Heart right ventricle (tissue), 16 donors: ENCODE data around the gene TSPAN5. TPM values are rescaled to one million over a fixed set of nuclear protein-coding genes. Genes with fewer than 3 reads are reported as not detected.

ENCODE experiments used
- ATAC-seq, 8 donors: fragments of 200-7000 bp; cut with Tn5 transposase; one replicate each; pipeline ENCODE4 v1.9.1; 2020; ENCODE audit warnings: mild to moderate bottlenecking in 8 of 8, moderate library complexity in 8 of 8, moderate number of reproducible peaks in 1 of 8
- DNase-seq, 2 donors: peaks; one replicate each; pipeline ENCODE4 v3.0.0-alpha.2; 2020
- H3K27ac ChIP-seq, 10 donors: fragments of 200-600 bp; sonication (generic) in 2 of 10; one replicate each; pipeline versions ENCODE4 v1.5.0 to v1.8.0; 2020 to 2022; ENCODE audit warnings: mild to moderate bottlenecking in 3 of 10
- H3K27me3 ChIP-seq, 7 donors: fragments of 200-600 bp; one replicate each; pipeline ENCODE4 v1.8.0; 2021 to 2022; ENCODE audit warnings: mild to moderate bottlenecking in 2 of 7
- H3K36me3 ChIP-seq, 9 donors: fragments of 200-600 bp; sonication (generic) in 1 of 9; one replicate each; pipeline versions ENCODE4 v1.5.0 to v1.8.0; 2020 to 2022; ENCODE audit warnings: mild to moderate bottlenecking in 2 of 9
- H3K4me1 ChIP-seq, 9 donors: fragments of 200-600 bp; sonication (generic) in 1 of 9; one replicate each; pipeline versions ENCODE4 v1.5.0 to v1.8.0; 2020 to 2022; ENCODE audit warnings: mild to moderate bottlenecking in 4 of 9
- H3K4me3 ChIP-seq, 10 donors: fragments of 200-600 bp; sonication (generic) in 2 of 10; one replicate each; pipeline versions ENCODE4 v1.5.0 to v1.8.0; 2020 to 2022; ENCODE audit warnings: mild to moderate bottlenecking in 7 of 10, moderate library complexity in 2 of 10
- H3K9me3 ChIP-seq, 11 donors: fragments of 200-600 bp in 10 of 11; sonication (generic) in 2 of 11; one replicate each; pipeline versions ENCODE4 v1.5.0 to v1.8.0; 2013 to 2022; ENCODE audit warnings: mild to moderate bottlenecking in 2 of 11, control low read depth in 1 of 11, moderate library complexity in 1 of 11
- CTCF ChIP-seq, 9 donors: fragments of 200-600 bp; sonication (generic) in 2 of 9; IDR thresholded peaks; one replicate each; pipeline versions ENCODE4 v1.5.0 to v1.8.0; 2021 to 2022; ENCODE audit warnings: antibody characterized with exemption in 9 of 9, mild to moderate bottlenecking in 5 of 9, moderate library complexity in 1 of 9
- WGBS, 2 donors: extraction: QIAGEN DNeasy Blood & Tissue Kit; methylation state at CpG; one replicate each; pipeline ENCODE4 v1.1.7; 2013; ENCODE audit warnings: inconsistent platforms in 1 of 2; 5-methylcytosine and 5-hydroxymethylcytosine counted together
- intact Hi-C, 10 donors: fragments of 100-400 bp; cut with DNase I; formaldehyde crosslinking; loops; one replicate each; pipeline versions ENCODE4 v1.11.1 to v1.14.2; 2022
- polyA plus RNA-seq, 2 donors: library from polyadenylated mRNA; stranded (reverse); fragments of 200-250 nt; gene quantifications; one replicate each; pipeline ENCODE4 v1.2.3, GENCODE V29; 2013
- total RNA-seq, 10 donors: library from RNA; stranded (reverse); fragmentation: NEBNext Ultra II Directional in 3 of 10; extraction: Animal tissue kit (Norgen Biotek cat#: 25700) in 3 of 10; gene quantifications; one replicate each; pipeline versions ENCODE4 v1.2.1 to v1.2.4, GENCODE V29; 2021 to 2023
- donor health status: Arrhythmogenic right ventricular cardiomyopathy.
- donor health status: ischemic (EF 13 %, LVEDD 7.1; RV severe dilation, severe dysfunction).
- donor health status: healthy with polysubstance abuse.
- donor health status: DM: no; HTN: yes; CAD: no.
- donor health status: DM: no; HTN: no; CAD: no.
- donor health status: ischemic (EF 25% LVEDD 6.9; RV normal size, moderate dysfunction).
- donor health status: ischemic (EF 25% LVEDD 5.7; RV mildly dilated, moderate dysfunction).
- donor health status: healthy.
- donor health status: DM: yes; HTN: yes; CAD: no.
- donor health status: Ischemic cardiomyopathy.
- donor health status: ischemic (EF 35%, LVEDD 5.7; RV mildly dilated, moderate dysfunction).
- donor health status: nonischemic (EF 11% LVEDD 7.7; RV severe dilation, severe dysfunction).
- donor health status: DM: yes; HTN: yes; CAD: no.
- donor health status: PGD.
- donor health status: ischemic (EF 29% LVEDD 5.4; RV normal size, mild dysfunction).
- donor health status: nonischemic (EF 23%, LVEDD 6.1; RV moderate dilation, normal function).

TSPAN5 gene
- total and polyA plus RNA-seq, 12 donors = 0.85 to 6.7 (median 3.8) TPM

GRCh38 chr4:98544818-98545414 lies 113.5 kb downstream of the TSPAN5 start:
- no peak overlapping the region for H3K27ac ChIP-seq
- no peak for ATAC-seq

GRCh38 chr4:98544141-98544817 lies 114.1 kb downstream of the TSPAN5 start:
- TF ChIP-seq CTCF (IDR thresholded peaks at IDR 0.05) = no peak
- no peak for ATAC-seq
- H3K9me3 ChIP-seq = no peaks in the 10 kb centered on the region
- DNase-seq = no peak
- intact Hi-C loops = no loop called here
- H3K27ac ChIP-seq = no peak overlapping the region
- 79 to 82% methylated on average over 5 of the region's 5 CpGs for WGBS, 2 donors
- no peaks in the 10 kb centered on the region for H3K36me3 ChIP-seq
- peaks cover 0 to 12% (median 3%) of the 10 kb centered on the region in 9 donors for H3K4me1 ChIP-seq
- H3K27me3 ChIP-seq = no peaks in the 10 kb centered on the region
- no peak overlapping the region for H3K4me3 ChIP-seq

More at GRCh38 chr4:98544818-98545414, 113.5 kb downstream of the TSPAN5 start:
- H3K4me3 ChIP-seq = no peak overlapping the region
- peaks cover 0 to 4% (median 0%) of the 10 kb centered on the region in 11 donors for H3K9me3 ChIP-seq
- DNase-seq = no peak
- TF ChIP-seq CTCF (IDR thresholded peaks at IDR 0.05) = no peak
- peaks cover 0 to 12% (median 3%) of the 10 kb centered on the region in 9 donors for H3K4me1 ChIP-seq
- no peaks in the 10 kb centered on the region for H3K27me3 ChIP-seq
- H3K36me3 ChIP-seq = no peaks in the 10 kb centered on the region
- intact Hi-C loops = no loop called here
- 65 to 79% methylated on average over 3 of the region's 3 CpGs for WGBS, 2 donors

- intact Hi-C loops = no loop called here
- Histone ChIP-seq H3K27me3 (no peaks in the 10 kb centered on the region), H3K9me3 (no peaks in the 10 kb centered on the region), H3K4me1 (peaks cover 0 to 9% (median 1%) of the 10 kb centered on the region in 9 donors), H3K36me3 (no peaks in the 10 kb centered on the region), H3K4me3 (no peak overlapping the region), H3K27ac (no peak overlapping the region)
- 96 to 98% methylated on average over 2 of the region's 2 CpGs for WGBS, 2 donors
- no peak for DNase-seq
- TF ChIP-seq CTCF (IDR thresholded peaks at IDR 0.05) = no peak
- ATAC-seq = no peak
Measured at GRCh38 chr4:98542011-98542410, 116.4 kb downstream of the TSPAN5 start.

- TF ChIP-seq CTCF (IDR thresholded peaks at IDR 0.05) = no peak
- H3K4me3 ChIP-seq = no peak overlapping the region
Measured at GRCh38 chr4:98540803-98541202, 117.6 kb downstream of the TSPAN5 start.

More at GRCh38 chr4:98540803-98541202, 117.6 kb downstream of the TSPAN5 start:
- H3K9me3 ChIP-seq = no peaks in the 10 kb centered on the region
- ATAC-seq = no peak
- no peaks in the 10 kb centered on the region for H3K27me3 ChIP-seq
- no peak for DNase-seq
- no peak overlapping the region for H3K27ac ChIP-seq
- intact Hi-C loops = no loop called here
- H3K4me1 ChIP-seq = no peaks in the 10 kb centered on the region
- H3K36me3 ChIP-seq = no peaks in the 10 kb centered on the region
- 78 to 80% methylated on average over 4 of the region's 4 CpGs for WGBS, 2 donors
